Pericardium fibroblast (primary cell): ENCODE measurements around the gene TTC19. TPM values are rescaled to one million over a fixed set of nuclear protein-coding genes. Genes with fewer than 3 reads are reported as not detected.

Experiments
- total RNA-seq: library from RNA; depleted of rRNA; stranded (reverse); fragments of >200 nt; gene quantifications from 2 replicates; pipeline ENCODE4 v1.2.3, GENCODE V29; 2015

TTC19 gene, protein sequence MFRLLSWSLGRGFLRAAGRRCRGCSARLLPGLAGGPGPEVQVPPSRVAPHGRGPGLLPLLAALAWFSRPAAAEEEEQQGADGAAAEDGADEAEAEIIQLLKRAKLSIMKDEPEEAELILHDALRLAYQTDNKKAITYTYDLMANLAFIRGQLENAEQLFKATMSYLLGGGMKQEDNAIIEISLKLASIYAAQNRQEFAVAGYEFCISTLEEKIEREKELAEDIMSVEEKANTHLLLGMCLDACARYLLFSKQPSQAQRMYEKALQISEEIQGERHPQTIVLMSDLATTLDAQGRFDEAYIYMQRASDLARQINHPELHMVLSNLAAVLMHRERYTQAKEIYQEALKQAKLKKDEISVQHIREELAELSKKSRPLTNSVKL
- total RNA-seq = 18.2 and 41.9 TPM in 2 replicates

DNA sequence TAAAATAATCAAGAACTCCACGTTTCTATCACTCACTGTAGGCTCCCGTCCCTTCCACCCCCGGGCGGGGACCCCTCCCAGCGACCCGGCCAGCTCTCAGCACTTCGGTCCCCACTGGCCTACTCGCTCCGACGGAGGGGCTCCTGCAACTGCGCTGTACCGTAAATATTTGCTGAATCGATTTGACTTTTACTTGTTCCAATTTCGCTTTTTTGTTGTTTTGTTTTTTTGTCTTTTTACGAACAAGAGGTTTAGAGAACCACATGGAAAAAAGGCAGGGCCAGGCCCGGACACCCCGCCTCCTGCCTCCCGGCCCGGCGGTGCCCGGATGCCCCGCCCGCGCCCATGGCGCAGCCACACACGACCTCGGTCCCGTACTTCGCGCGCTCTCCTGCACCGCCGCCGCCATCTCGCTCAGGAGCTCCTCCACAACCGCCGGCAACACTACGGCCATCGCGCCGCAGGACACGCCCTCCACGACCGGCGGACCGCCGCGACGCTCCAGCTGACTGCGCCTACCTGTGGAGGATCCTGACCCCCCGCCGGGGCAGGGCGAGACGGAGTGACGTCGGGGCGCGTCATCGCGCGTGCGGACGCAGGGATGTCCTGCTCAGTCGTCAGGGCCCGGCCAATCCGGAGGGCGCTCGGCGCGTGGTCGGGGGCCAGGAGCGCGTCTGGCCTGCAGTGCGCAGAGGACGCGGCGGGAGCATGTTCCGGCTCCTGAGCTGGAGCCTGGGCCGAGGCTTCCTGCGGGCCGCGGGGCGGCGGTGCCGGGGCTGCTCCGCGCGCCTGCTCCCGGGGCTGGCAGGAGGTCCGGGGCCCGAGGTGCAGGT, at the start of gene TTC19, which contains the start of gene ZSWIM7:
Gene TTC19, plus strand, starts transcription at position 684 of the 833 bp plus-strand sequence. Its CDS starts 25 bp downstream, at position 709.
Gene ZSWIM7, minus strand, starts transcription at position 564 of the 833 bp plus-strand sequence. Its CDS starts 110 bp downstream, at position 454.

Other genes starting within 250 kb of the TTC19 start
- 14.9 and 92.7 TPM in 2 replicates for gene ADORA2B, start 54.7 kb upstream of the TTC19 start, total RNA-seq
- gene ZSWIM7, start 120 bp upstream of the TTC19 start, total RNA-seq = 4.3 and 13.0 TPM in 2 replicates
- 41.8 and 64.3 TPM in 2 replicates for gene NCOR1, start 215.7 kb downstream of the TTC19 start, total RNA-seq
- gene PIGL, start 217.4 kb downstream of the TTC19 start, total RNA-seq = 9.8 and 13.0 TPM in 2 replicates